ENCODE results near the gene USP30. TPM values are rescaled to one million over a fixed set of nuclear protein-coding genes. Genes with fewer than 3 reads are reported as not detected.
A peak's percentile ranks its signal among the peaks of the same experiment; 100 is the strongest.

USP30 gene, protein sequence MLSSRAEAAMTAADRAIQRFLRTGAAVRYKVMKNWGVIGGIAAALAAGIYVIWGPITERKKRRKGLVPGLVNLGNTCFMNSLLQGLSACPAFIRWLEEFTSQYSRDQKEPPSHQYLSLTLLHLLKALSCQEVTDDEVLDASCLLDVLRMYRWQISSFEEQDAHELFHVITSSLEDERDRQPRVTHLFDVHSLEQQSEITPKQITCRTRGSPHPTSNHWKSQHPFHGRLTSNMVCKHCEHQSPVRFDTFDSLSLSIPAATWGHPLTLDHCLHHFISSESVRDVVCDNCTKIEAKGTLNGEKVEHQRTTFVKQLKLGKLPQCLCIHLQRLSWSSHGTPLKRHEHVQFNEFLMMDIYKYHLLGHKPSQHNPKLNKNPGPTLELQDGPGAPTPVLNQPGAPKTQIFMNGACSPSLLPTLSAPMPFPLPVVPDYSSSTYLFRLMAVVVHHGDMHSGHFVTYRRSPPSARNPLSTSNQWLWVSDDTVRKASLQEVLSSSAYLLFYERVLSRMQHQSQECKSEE
- 1 to 10 TPM; 7.3 to 8.4 TPM for total RNA-seq
- 12.6 TPM for polyA plus RNA-seq

DNA sequence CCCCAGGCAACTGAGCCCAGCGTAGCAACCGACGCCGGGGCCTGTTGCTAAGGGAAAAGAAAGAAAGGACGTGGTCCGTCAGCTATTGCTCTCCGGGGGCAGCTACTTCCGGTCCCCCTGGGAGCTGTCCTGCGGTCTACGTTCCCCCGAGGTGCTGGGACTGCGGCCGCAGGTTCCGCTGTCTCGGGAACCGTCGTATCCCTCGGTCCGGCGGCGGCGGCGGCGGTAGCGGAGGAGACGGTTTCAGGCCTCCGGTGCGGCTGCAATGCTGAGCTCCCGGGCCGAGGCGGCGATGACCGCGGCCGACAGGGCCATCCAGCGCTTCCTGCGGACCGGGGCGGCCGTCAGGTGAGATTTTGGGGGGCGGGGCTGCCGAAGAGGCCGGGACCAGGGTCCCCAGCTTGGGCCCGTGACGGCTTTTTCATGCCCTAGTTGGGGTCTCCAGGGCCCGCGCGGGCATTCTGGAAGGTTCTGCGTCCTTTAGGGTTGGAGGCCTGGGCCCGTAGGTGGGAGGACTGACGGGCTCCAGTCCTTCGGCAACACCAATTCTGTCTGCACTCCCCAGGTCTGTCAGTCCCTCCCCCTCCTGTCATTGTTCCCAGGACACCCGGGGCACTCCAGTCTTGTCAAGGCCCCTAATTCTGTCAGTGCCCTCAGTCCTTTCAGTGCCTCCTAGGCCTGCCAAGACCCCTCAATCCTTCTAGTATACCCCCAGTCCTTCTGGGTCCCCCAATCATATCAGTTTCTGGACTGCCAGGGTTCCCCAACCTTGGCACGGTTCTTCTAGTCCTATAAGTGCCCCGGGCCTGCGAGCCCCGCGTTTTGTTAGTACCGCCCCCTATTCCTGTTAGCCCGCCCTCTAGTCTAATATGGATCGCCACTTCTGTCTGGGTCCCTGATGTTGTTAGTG, at the start of gene USP30:
Gene USP30, plus strand, starts transcription at position 163 of the 910 bp plus-strand sequence. Its CDS starts 103 bp downstream, at position 266.
- Mint-ChIP-seq H3K27me3 (peaks cover 0 to 4% of the 10 kb centered on the region in 2 donors), H3K27ac (peak within 1 kb of the TSS; percentile 88 to 100 (median 98)), H3K4me1 (peaks cover 17 to 22% (median 19%) of the 10 kb centered on the region in 3 donors), H3K36me3 (peaks cover 0 to 22% (median 5%) of the 10 kb centered on the region in 3 donors), H3K9me3 (no peaks in the 10 kb centered on the region), H3K4me3 (peak within 1 kb of the TSS; percentile 86 to 98 (median 95))
- Histone ChIP-seq H3K27me3 (ENCODE audit: insufficient read depth, low read length, poor library complexity, severe bottlenecking) (no peaks in the 10 kb centered on the region), H3K27ac (ENCODE audit: low read depth, low read length) (peak within 1 kb of the TSS; percentile 89), H3K36me3 (ENCODE audit: insufficient read depth, low read length) (peaks cover 2% of the 10 kb centered on the region), H3K4me3 (ENCODE audit: low read length) (peak within 1 kb of the TSS; percentile 82), H3K4me1 (ENCODE audit: insufficient read depth, low read length) (peaks cover 17% of the 10 kb centered on the region), H3K9me3 (ENCODE audit: low read length) (no peaks in the 10 kb centered on the region)
- POLR2A ChIA-PET, result interaction anchor here (1.0 to 1.2 kb wide), 3 partner anchors 43 to 492 kb away, joined by 3 to 5 read pairs (median 5); partner anchors contain the start of gene SELPLG
- CTCF ChIA-PET, result interaction anchor here (1.2 to 1.6 kb wide), 3 partner anchors 35 to 41 kb away, joined by 3 to 4 read pairs (median 4); no protein-coding TSS in a partner anchor
- peak; percentile 69 to 90 (median 79) for DNase-seq

- ChIA-PET CTCF (no interaction called here), POLR2A (no interaction called here)
- Mint-ChIP-seq H3K9me3 (no peaks in the 10 kb centered on the region), H3K27ac (no peak overlapping the region), H3K36me3 (no peaks in the 10 kb centered on the region), H3K4me1 (no peaks in the 10 kb centered on the region), H3K27me3 (peaks cover 2 to 21% of the 10 kb centered on the region in 2 donors), H3K4me3 (no peak overlapping the region)
- Histone ChIP-seq H3K4me3 (ENCODE audit: low read length) (no peak overlapping the region), H3K4me1 (ENCODE audit: insufficient read depth, low read length) (no peaks in the 10 kb centered on the region), H3K27ac (ENCODE audit: low read depth, low read length) (no peak overlapping the region), H3K27me3 (ENCODE audit: insufficient read depth, low read length, poor library complexity, severe bottlenecking) (no peaks in the 10 kb centered on the region), H3K9me3 (ENCODE audit: low read length) (no peaks in the 10 kb centered on the region), H3K36me3 (ENCODE audit: insufficient read depth, low read length) (no peaks in the 10 kb centered on the region)
- no peak for DNase-seq
These were observed 48.4 kb upstream of the USP30 start for GRCh38 chr12:109004017-109004416.

- Histone ChIP-seq H3K4me3 (ENCODE audit: low read length) (no peak overlapping the region), H3K36me3 (ENCODE audit: insufficient read depth, low read length) (no peaks in the 10 kb centered on the region), H3K4me1 (ENCODE audit: insufficient read depth, low read length) (no peaks in the 10 kb centered on the region), H3K9me3 (ENCODE audit: low read length) (no peaks in the 10 kb centered on the region), H3K27ac (ENCODE audit: low read depth, low read length) (no peak overlapping the region), H3K27me3 (ENCODE audit: insufficient read depth, low read length, poor library complexity, severe bottlenecking) (no peaks in the 10 kb centered on the region)
- no peak for DNase-seq
- Mint-ChIP-seq H3K4me3 (no peak overlapping the region), H3K9me3 (no peaks in the 10 kb centered on the region), H3K4me1 (no peaks in the 10 kb centered on the region), H3K36me3 (no peaks in the 10 kb centered on the region), H3K27me3 (peaks cover 14 to 45% of the 10 kb centered on the region in 2 donors), H3K27ac (no peak overlapping the region)
- ChIA-PET POLR2A (no interaction called here), CTCF (interaction anchor here (1.1 kb wide), 1 partner anchor 126 kb away, joined by 3 read pairs; no protein-coding TSS in a partner anchor)
These were observed 42.6 kb upstream of the USP30 start for GRCh38 chr12:109009766-109010165.

- Histone ChIP-seq H3K4me1 (ENCODE audit: insufficient read depth, low read length) (no peaks in the 10 kb centered on the region), H3K9me3 (ENCODE audit: low read length) (no peaks in the 10 kb centered on the region), H3K36me3 (ENCODE audit: insufficient read depth, low read length) (no peaks in the 10 kb centered on the region), H3K4me3 (ENCODE audit: low read length) (no peak overlapping the region), H3K27ac (ENCODE audit: low read depth, low read length) (no peak overlapping the region), H3K27me3 (ENCODE audit: insufficient read depth, low read length, poor library complexity, severe bottlenecking) (no peaks in the 10 kb centered on the region)
- no peak overlapping the region for H3K4me3 Mint-ChIP-seq
- DNase-seq, result no peak
- peaks cover 18 to 44% of the 10 kb centered on the region in 2 donors for H3K27me3 Mint-ChIP-seq
- no peaks in the 10 kb centered on the region for H3K9me3 Mint-ChIP-seq
- ChIA-PET CTCF (interaction anchor here (1.1 kb wide), 1 partner anchor 126 kb away, joined by 3 read pairs; no protein-coding TSS in a partner anchor), POLR2A (no interaction called here)
- peaks cover 0 to 3% (median 0%) of the 10 kb centered on the region in 3 donors for H3K36me3 Mint-ChIP-seq
- no peak overlapping the region for H3K27ac Mint-ChIP-seq
- H3K4me1 Mint-ChIP-seq, result no peaks in the 10 kb centered on the region
These were observed 42.1 kb upstream of the USP30 start for GRCh38 chr12:109010259-109010658.

DNA sequence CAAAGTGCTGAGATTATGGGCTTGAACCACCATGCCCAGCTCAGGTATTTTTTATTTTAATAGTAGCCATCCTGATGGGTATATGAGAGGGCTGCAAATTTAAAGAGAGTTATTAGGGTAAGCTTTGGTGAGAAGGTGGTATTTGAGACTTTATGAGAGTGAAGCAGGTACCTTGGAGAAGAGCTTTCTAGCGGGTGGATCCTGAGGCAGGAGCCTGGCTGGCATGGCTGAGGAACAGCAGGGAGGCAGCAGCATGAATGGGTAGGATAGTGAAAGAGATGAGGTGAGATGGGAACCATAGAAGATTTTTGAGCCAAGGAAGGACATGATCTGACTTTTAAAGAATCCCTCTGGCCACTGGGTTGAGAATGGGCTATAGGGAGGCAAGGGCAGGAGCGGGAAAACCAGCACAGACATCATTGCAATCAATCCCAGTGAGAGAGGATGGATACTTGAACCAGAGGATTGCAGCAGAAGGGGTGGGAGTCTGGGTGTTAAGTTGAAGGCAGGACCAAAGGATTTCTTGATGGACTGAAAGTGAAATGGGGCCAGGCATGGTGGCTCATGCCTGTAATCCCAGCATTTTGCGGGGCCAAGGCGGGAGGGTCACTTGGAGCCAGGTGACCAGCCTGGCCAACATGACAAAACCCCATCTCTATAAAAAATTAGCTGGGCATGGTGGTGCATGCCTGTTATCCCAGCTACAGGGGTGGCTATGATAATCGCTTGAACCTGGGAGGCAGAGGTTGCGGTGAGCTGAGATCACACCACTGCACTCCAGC, 37.2 kb upstream of the USP30 start:
- DNase-seq, result no peak
- H3K36me3 Mint-ChIP-seq, result peaks cover 0 to 3% (median 2%) of the 10 kb centered on the region in 3 donors
- no peaks in the 10 kb centered on the region for H3K4me1 Mint-ChIP-seq
- CTCF ChIA-PET, result no interaction called here
- H3K4me3 Mint-ChIP-seq, result no peak overlapping the region
- H3K9me3 Mint-ChIP-seq, result no peaks in the 10 kb centered on the region
- Histone ChIP-seq H3K27ac (ENCODE audit: low read depth, low read length) (no peak overlapping the region), H3K36me3 (ENCODE audit: insufficient read depth, low read length) (no peaks in the 10 kb centered on the region), H3K27me3 (ENCODE audit: insufficient read depth, low read length, poor library complexity, severe bottlenecking) (peaks cover 4% of the 10 kb centered on the region), H3K9me3 (ENCODE audit: low read length) (no peaks in the 10 kb centered on the region), H3K4me3 (ENCODE audit: low read length) (no peak overlapping the region), H3K4me1 (ENCODE audit: insufficient read depth, low read length) (no peaks in the 10 kb centered on the region)
- H3K27me3 Mint-ChIP-seq, result peaks cover 24 to 45% of the 10 kb centered on the region in 2 donors
- POLR2A ChIA-PET, result no interaction called here
- H3K27ac Mint-ChIP-seq, result no peak overlapping the region

DNA sequence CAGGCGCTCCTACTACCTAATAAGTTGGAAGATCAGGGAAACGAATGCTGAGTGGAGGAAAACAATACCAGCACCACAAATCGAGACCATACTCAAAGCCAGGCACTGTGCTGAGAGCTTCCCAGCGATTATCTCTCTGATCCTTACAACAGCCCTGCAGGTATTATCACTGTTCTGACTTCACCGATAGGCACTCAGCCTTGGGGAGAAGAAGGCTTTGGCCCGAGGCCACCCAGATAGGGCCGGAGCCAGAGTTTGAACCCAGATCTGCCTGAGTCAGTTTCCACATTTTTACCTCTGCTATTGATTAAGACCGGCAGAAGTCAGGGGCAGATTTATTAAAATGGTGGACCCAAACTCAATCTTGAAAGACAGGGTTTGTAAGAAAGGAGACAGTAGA, 36.4 kb upstream of the USP30 start:
- Histone ChIP-seq H3K4me3 (ENCODE audit: low read length) (no peak overlapping the region), H3K27me3 (ENCODE audit: insufficient read depth, low read length, poor library complexity, severe bottlenecking) (peaks cover 6% of the 10 kb centered on the region), H3K4me1 (ENCODE audit: insufficient read depth, low read length) (peaks cover 2% of the 10 kb centered on the region), H3K27ac (ENCODE audit: low read depth, low read length) (no peak overlapping the region), H3K9me3 (ENCODE audit: low read length) (no peaks in the 10 kb centered on the region), H3K36me3 (ENCODE audit: insufficient read depth, low read length) (no peaks in the 10 kb centered on the region)
- ChIA-PET CTCF (no interaction called here), POLR2A (no interaction called here)
- Mint-ChIP-seq H3K36me3 (peaks cover 0 to 3% (median 2%) of the 10 kb centered on the region in 3 donors), H3K4me3 (no peak overlapping the region), H3K4me1 (peaks cover 0 to 7% (median 2%) of the 10 kb centered on the region in 3 donors), H3K27me3 (peaks cover 28 to 53% of the 10 kb centered on the region in 2 donors), H3K9me3 (no peaks in the 10 kb centered on the region), H3K27ac (no peak overlapping the region)
- no peak for DNase-seq

GRCh38 chr12:109016978-109017377, 35.4 kb upstream of the USP30 start:
- Mint-ChIP-seq H3K4me3 (no peak overlapping the region), H3K4me1 (peaks cover 0 to 12% (median 2%) of the 10 kb centered on the region in 3 donors), H3K9me3 (peaks cover 0 to 5% (median 0%) of the 10 kb centered on the region in 5 donors), H3K27ac (no peak overlapping the region), H3K36me3 (peaks cover 0 to 3% (median 2%) of the 10 kb centered on the region in 3 donors), H3K27me3 (peaks cover 31 to 54% of the 10 kb centered on the region in 2 donors)
- H3K27ac ChIP-seq (ENCODE audit: low read depth, low read length), result no peak overlapping the region
- POLR2A ChIA-PET, result no interaction called here
- H3K4me1 ChIP-seq (ENCODE audit: insufficient read depth, low read length), result peaks cover 3% of the 10 kb centered on the region
- no peak overlapping the region for H3K4me3 ChIP-seq (ENCODE audit: low read length)
- H3K27me3 ChIP-seq (ENCODE audit: insufficient read depth, low read length, poor library complexity, severe bottlenecking), result peaks cover 6% of the 10 kb centered on the region
- H3K9me3 ChIP-seq (ENCODE audit: low read length), result no peaks in the 10 kb centered on the region
- H3K36me3 ChIP-seq (ENCODE audit: insufficient read depth, low read length), result no peaks in the 10 kb centered on the region
- no peak for DNase-seq
- CTCF ChIA-PET, result no interaction called here
